HepG2 (cell line): ENCODE results near the gene BRCA2. TPM values are rescaled to one million over a fixed set of nuclear protein-coding genes. Genes with fewer than 3 reads are reported as not detected.
A peak's percentile ranks its signal among the peaks of the same experiment; 100 is the strongest.

Experiments used
- ATAC-seq: fragments of 200-7000 bp; cut with Tn5 transposase; 3 replicates; pipeline ENCODE4 v1.9.1; 2020; ENCODE audit warnings: mild to moderate bottlenecking, moderate library complexity
- BruUV-seq: library from RNA; stranded (reverse); fragments of 400-500 nt; replicated peaks from 2 replicates; lab custom pipeline; 2021; lab: Mats Ljungman, UMichigan
- CTCF ChIA-PET: fragments of 300-600 bp; formaldehyde crosslinking; extraction: SDS; loops from one replicate; lab custom pipeline; 2021; ENCODE audit warnings: low total read pairs, inconsistent platforms, low intra/inter-chr PET ratio; lab: Yijun Ruan, JAX
- POLR2A ChIA-PET: fragments of 350-600 bp; sonication (Branson Sonifier 250); formaldehyde crosslinking; loops from one replicate; lab custom pipeline; 2020; ENCODE audit warnings: antibody characterized with exemption, inconsistent platforms; lab: Yijun Ruan, JAX
- DNase-seq: peaks from one replicate; pipeline ENCODE4 v3.0.0-alpha.2; 2015; ENCODE audit warnings: low spot score
- FAIRE-seq: peaks from 3 replicates; lab custom pipeline; 2011; peaks lifted over from hg19 to GRCh38; lab: Jason Lieb, UNC
- H2AFZ ChIP-seq: one replicate; pipeline ENCODE4 v1.6.1; 2011; ENCODE audit warnings: low read length, inconsistent platforms
- H3K27ac ChIP-seq: fragments of 300-600 bp; 3 replicates; pipeline ENCODE4 v1.8.0; 2011; ENCODE audit warnings: mixed run types, mild to moderate bottlenecking, mixed read lengths, low read length, inconsistent platforms; ENCODE audit not compliant: insufficient read depth; ENCODE audit errors: extremely low read length
- H3K27me3 ChIP-seq, 2 experiments: fragments of 200-600 bp in 1 of 2; 2 replicates in 1 of 2; 3 replicates in 1 of 2; pipeline versions ENCODE4 v1.6.0 to v1.8.0; 2011; ENCODE audit warnings: low read length in 2 of 2, mild to moderate bottlenecking in 2 of 2, moderate library complexity in 2 of 2, inconsistent platforms in 1 of 2; ENCODE audit not compliant: insufficient read depth in 2 of 2, control insufficient read depth in 1 of 2
- H3K36me3 ChIP-seq, 2 experiments: fragments of 200-600 bp in 1 of 2; replicated peaks in 1 of 2; 2 replicates in 1 of 2; 3 replicates in 1 of 2; pipeline versions ENCODE4 v1.5.1 to v1.8.0; 2011; ENCODE audit warnings: low read length in 2 of 2, inconsistent platforms in 1 of 2; ENCODE audit not compliant: insufficient read depth in 2 of 2, control insufficient read depth in 1 of 2
- H3K4me1 ChIP-seq: 2 replicates; pipeline ENCODE4 v1.5.1; 2012; ENCODE audit warnings: low read length, inconsistent platforms; ENCODE audit not compliant: insufficient read depth
- H3K4me2 ChIP-seq: 2 replicates; pipeline ENCODE4 v1.6.0; 2011; ENCODE audit warnings: low read depth, low read length, inconsistent platforms
- H3K4me3 ChIP-seq, 3 experiments: fragments of 200-600 bp in 1 of 3; sonication (generic), shearing (Covaris generic) in 1 of 3; replicated peaks in 1 of 3; 2 replicates each; pipeline ENCODE4 v1.5.1; 2011 to 2016; ENCODE audit warnings: low read length in 3 of 3, inconsistent platforms in 2 of 3, low read depth in 2 of 3, mild to moderate bottlenecking in 2 of 3, control low read depth in 1 of 3, mixed read lengths in 1 of 3; ENCODE audit not compliant: insufficient read depth in 1 of 3
- H3K79me2 ChIP-seq: one replicate; pipeline ENCODE4 v1.6.1; 2011; ENCODE audit warnings: low read length, inconsistent platforms; ENCODE audit not compliant: insufficient read depth
- H3K9ac ChIP-seq: 2 replicates; pipeline ENCODE4 v1.6.0; 2011; ENCODE audit warnings: mild to moderate bottlenecking, low read depth, low read length, inconsistent platforms; ENCODE audit not compliant: insufficient read depth
- H3K9me3 ChIP-seq: 2 replicates; pipeline ENCODE4 v1.5.1; 2012; ENCODE audit warnings: mild to moderate bottlenecking, low read length
- H4K20me1 ChIP-seq: 2 replicates; pipeline ENCODE4 v1.6.0; 2011; ENCODE audit warnings: inconsistent platforms, mild to moderate bottlenecking, low read length, moderate library complexity; ENCODE audit not compliant: insufficient read depth
- ATF1 ChIP-seq: IDR thresholded peaks from 2 replicates; pipeline ENCODE4 v1.6.1; 2016; ENCODE audit warnings: mild to moderate bottlenecking, control low read depth
- EED ChIP-seq: sonication (generic); formaldehyde crosslinking; IDR thresholded peaks from 2 replicates; pipeline ENCODE4 v1.5.0; 2020; ENCODE audit warnings: mild to moderate bottlenecking, missing genetic modification reagents
- HNF4A ChIP-seq: sonication (generic); formaldehyde crosslinking; IDR thresholded peaks from 2 replicates; pipeline ENCODE4 v1.4.0; 2020; ENCODE audit warnings: missing genetic modification reagents
- HNRNPUL1 ChIP-seq: fragments of 200-400 bp; formaldehyde crosslinking; IDR thresholded peaks from 2 replicates; pipeline ENCODE4 v1.6.1; 2017; ENCODE audit warnings: low read depth, mild to moderate bottlenecking, low read length, moderate library complexity
- SP5 ChIP-seq: IDR thresholded peaks from 2 replicates; pipeline ENCODE4 v1.6.1; 2016; ENCODE audit warnings: low read depth, borderline replicate concordance
- in situ Hi-C: cut with HindIII; loops from 2 replicates; pipeline ENCODE4 v1.10.0; 2017; ENCODE audit warnings: low pct_unique_long_range_greater_than_20kb; ENCODE audit not compliant: extremely low pct_ligation_motif_present
- intact Hi-C: fragments of 100-400 bp; cut with micrococcal nuclease; formaldehyde crosslinking; loops from one replicate; pipeline ENCODE4 v1.10.0; 2022; ENCODE audit not compliant: unreplicated experiment
- polyA plus RNA-seq, 8 experiments: library from polyadenylated mRNA; depleted of rRNA in 3 of 8; stranded (reverse) in 7 of 8; unstranded in 1 of 8; fragments of >200 nt; fragmentation: Illumina TruSeq in 4 of 8; extraction: Trizol in 4 of 8; gene quantifications; 2 replicates each; pipeline versions ENCODE4 v1.2.1 to v1.2.3, GENCODE V29; 2011 to 2016; ENCODE audit warnings: low read depth in 4 of 8, missing spikeins in 1 of 8, mixed read lengths in 1 of 8; ENCODE audit not compliant: insufficient read depth in 1 of 8
- total RNA-seq, 5 experiments: library from RNA; depleted of rRNA; stranded (reverse); fragments of >200 nt; fragmentation: Illumina TruSeq; extraction: Trizol; gene quantifications; 2 replicates each; pipeline ENCODE4 v1.2.3, GENCODE V29; 2016; ENCODE audit warnings: low read depth in 1 of 5
- TF ChIP-seq, protein P1 (sequence below): IDR thresholded peaks from 2 replicates; pipeline ENCODE4 v1.4.0; 2020; ENCODE audit warnings: mild to moderate bottlenecking, missing genetic modification reagents

Gene BRCA2
- total and polyA plus RNA-seq, 2 of the 13 experiments (the other 11 are each of a cell fraction or from before 2014, with no cell fraction given): 3.1 to 24.6 TPM

DNA sequence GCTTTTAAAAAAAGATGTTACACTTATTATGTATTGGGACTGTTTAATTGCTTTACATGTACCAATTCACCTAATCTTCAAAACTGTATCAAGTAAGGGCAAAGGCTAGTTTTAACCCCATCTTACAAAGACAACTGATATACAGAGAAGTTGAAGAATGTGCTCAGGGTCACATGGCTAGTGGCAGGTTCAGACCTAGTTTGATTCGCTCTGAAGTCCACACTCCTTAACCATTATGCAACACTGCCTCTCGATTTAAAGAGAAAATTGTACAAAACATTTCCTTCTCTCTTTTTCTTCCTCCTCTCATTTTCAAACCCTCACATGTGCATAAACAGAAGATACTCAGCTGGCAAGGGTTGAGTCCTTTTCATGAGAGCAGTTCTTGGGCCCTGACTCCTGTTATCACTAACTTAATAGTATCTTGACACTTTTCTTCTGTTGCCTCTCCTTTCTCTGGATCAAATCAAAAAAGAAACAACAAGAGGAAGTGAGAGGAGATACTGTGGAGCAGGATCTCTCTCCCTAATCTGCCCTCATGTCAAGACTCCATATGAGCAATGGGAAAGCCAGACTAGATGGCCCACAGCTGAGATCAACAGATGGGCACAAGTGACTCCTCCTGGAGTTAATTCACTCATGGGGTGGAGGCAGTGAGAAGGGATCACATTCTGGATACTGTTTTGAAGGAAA, 131.6 kb downstream of the BRCA2 start (continued):
- TF ChIP-seq HNRNPUL1: no peak
- 0 out of 2 replicates have a peak, but pooled peaks have one; percentile 11 for TF ChIP-seq ATF1 (CRISPR knock-in tag)
- TF ChIP-seq EED: no peak
- no peak for TF ChIP-seq SP5 (CRISPR knock-in tag)

DNA sequence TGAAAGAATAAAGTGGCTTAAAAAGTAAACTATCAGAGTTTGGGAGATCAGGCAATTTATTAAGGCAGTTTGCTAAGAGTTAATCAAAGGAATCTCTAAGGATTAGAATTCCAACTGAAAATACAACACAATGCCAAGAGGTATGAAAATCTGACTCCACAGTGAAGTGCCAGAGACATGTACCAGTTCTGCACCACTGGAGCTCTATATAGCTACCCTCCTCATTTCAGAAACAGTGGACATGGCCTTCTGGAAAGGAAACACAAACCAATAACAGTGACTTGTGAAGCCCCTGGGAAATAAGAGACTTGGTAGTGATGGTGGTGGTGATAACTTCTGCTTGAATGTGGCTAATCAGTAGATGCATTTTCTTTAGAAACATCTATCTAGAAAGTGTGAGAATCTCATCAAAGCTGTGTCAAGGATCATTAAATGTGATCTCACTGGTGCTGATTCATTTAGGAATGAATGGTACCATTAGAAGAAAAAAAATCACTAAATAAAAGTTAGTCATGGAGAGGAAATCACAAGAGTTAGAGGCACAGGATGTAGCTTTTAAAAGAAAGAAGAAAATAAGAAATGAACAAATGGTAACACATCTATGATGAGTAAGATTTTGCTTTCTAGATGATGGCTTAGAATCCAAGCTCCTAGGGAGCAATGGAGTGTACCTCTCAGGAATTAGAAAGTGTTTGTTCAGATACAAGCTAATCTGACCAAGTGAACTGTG, 132.8 kb downstream of the BRCA2 start:
- Histone ChIP-seq H3K4me3 (no peak overlapping the region), H3K4me1 (peaks cover 58% of the 10 kb centered on the region), H3K27me3 (no peaks in the 10 kb centered on the region), H3K79me2 (no peaks in the 10 kb centered on the region), H3K9me3 (no peaks in the 10 kb centered on the region), H3K4me2 (no peak overlapping the region), H4K20me1 (no peaks in the 10 kb centered on the region), H3K27ac (no peak overlapping the region), H3K36me3 (no peaks in the 10 kb centered on the region), H3K9ac (no peak overlapping the region), H2AFZ (no peak overlapping the region)
- CTCF ChIA-PET: no interaction called here
- BruUV-seq: no TSS peak
- POLR2A ChIA-PET: interaction anchor here (0.5 kb wide), 1 partner anchor 45 kb away, joined by 3 read pairs; no protein-coding TSS in a partner anchor
- DNase-seq: no peak
- ATAC-seq: no peak
- intact Hi-C loops (loop anchor here (10.0 kb wide), 1 partner anchor 533 kb away; no protein-coding TSS in a partner anchor), in situ Hi-C loops (loop anchor here (25.0 kb wide), 1 partner anchor 411 kb away; the partner anchor contains the start of gene FRY)
- no peak for FAIRE-seq
- TF ChIP-seq HNF4A (CRISPR knock-in tag): peak; percentile 60
- TF ChIP-seq, protein P1, sequence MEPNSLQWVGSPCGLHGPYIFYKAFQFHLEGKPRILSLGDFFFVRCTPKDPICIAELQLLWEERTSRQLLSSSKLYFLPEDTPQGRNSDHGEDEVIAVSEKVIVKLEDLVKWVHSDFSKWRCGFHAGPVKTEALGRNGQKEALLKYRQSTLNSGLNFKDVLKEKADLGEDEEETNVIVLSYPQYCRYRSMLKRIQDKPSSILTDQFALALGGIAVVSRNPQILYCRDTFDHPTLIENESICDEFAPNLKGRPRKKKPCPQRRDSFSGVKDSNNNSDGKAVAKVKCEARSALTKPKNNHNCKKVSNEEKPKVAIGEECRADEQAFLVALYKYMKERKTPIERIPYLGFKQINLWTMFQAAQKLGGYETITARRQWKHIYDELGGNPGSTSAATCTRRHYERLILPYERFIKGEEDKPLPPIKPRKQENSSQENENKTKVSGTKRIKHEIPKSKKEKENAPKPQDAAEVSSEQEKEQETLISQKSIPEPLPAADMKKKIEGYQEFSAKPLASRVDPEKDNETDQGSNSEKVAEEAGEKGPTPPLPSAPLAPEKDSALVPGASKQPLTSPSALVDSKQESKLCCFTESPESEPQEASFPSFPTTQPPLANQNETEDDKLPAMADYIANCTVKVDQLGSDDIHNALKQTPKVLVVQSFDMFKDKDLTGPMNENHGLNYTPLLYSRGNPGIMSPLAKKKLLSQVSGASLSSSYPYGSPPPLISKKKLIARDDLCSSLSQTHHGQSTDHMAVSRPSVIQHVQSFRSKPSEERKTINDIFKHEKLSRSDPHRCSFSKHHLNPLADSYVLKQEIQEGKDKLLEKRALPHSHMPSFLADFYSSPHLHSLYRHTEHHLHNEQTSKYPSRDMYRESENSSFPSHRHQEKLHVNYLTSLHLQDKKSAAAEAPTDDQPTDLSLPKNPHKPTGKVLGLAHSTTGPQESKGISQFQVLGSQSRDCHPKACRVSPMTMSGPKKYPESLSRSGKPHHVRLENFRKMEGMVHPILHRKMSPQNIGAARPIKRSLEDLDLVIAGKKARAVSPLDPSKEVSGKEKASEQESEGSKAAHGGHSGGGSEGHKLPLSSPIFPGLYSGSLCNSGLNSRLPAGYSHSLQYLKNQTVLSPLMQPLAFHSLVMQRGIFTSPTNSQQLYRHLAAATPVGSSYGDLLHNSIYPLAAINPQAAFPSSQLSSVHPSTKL (CRISPR knock-in tag): no peak
